Kidney epithelial cell (primary cell): ENCODE measurements around the gene CSF3R. TPM values are rescaled to one million over a fixed set of nuclear protein-coding genes. Genes with fewer than 3 reads are reported as not detected.
"Not testable (repeated sequence)": the region's sequence is repeated elsewhere in the genome, so short reads cannot be mapped to it uniquely, and the experiment has no call there.

Experiments
- DNase-seq: peaks from one replicate; pipeline ENCODE4 v3.0.0-alpha.2; 2010; ENCODE audit warnings: low read depth
- H3K27me3 ChIP-seq: 2 replicates; pipeline ENCODE4 v1.6.0; 2011; ENCODE audit warnings: low read length; ENCODE audit not compliant: control insufficient read depth, insufficient read depth
- H3K36me3 ChIP-seq: 2 replicates; pipeline ENCODE4 v1.5.1; 2011; ENCODE audit warnings: low read length; ENCODE audit not compliant: control insufficient read depth, insufficient read depth
- H3K4me3 ChIP-seq: 2 replicates; pipeline ENCODE4 v1.5.1; 2011; ENCODE audit warnings: low read depth, mild to moderate bottlenecking, control low read depth, low read length
- total RNA-seq: library from RNA; depleted of rRNA; stranded (reverse); fragments of >200 nt; gene quantifications from 2 replicates; pipeline ENCODE4 v1.2.3, GENCODE V29; 2015
- TF ChIP-seq, protein P1 (sequence below): IDR thresholded peaks from 2 replicates; pipeline ENCODE4 v1.5.1; 2011; ENCODE audit warnings: mild to moderate bottlenecking, moderate library complexity, low read length, control low read depth, inconsistent platforms; ENCODE audit not compliant: insufficient read depth, poor library complexity, severe bottlenecking

The CSF3R gene
- total RNA-seq, 1 donor from 2014 or later, result not detected

DNA sequence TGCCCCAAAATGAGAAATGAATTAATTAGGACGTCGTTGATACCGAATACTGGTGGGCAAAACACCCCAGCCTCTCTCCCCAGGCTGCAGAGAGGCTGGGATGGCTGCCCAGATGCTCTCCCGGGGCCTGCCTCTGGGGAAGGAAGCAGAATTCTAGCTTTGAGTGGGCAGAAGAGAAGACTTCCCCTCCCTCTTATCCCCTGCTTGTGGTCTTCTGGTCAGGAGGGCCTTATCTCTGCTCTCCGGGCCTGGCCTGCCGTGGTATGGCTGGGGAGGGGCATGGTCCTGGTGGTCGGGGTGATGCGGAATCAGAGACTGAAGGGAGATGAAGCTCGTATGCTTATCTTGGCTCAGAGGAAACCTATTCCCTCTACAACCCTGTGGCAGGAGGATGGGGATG is 9.8 kb upstream of the CSF3R start:
- DNase-seq, result no peak
- H3K36me3 ChIP-seq, result no peaks in the 10 kb centered on the region
- no peak overlapping the region for H3K4me3 ChIP-seq
- TF ChIP-seq, protein P1, sequence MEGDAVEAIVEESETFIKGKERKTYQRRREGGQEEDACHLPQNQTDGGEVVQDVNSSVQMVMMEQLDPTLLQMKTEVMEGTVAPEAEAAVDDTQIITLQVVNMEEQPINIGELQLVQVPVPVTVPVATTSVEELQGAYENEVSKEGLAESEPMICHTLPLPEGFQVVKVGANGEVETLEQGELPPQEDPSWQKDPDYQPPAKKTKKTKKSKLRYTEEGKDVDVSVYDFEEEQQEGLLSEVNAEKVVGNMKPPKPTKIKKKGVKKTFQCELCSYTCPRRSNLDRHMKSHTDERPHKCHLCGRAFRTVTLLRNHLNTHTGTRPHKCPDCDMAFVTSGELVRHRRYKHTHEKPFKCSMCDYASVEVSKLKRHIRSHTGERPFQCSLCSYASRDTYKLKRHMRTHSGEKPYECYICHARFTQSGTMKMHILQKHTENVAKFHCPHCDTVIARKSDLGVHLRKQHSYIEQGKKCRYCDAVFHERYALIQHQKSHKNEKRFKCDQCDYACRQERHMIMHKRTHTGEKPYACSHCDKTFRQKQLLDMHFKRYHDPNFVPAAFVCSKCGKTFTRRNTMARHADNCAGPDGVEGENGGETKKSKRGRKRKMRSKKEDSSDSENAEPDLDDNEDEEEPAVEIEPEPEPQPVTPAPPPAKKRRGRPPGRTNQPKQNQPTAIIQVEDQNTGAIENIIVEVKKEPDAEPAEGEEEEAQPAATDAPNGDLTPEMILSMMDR, result no peak
- peaks cover 2% of the 10 kb centered on the region for H3K27me3 ChIP-seq

DNA sequence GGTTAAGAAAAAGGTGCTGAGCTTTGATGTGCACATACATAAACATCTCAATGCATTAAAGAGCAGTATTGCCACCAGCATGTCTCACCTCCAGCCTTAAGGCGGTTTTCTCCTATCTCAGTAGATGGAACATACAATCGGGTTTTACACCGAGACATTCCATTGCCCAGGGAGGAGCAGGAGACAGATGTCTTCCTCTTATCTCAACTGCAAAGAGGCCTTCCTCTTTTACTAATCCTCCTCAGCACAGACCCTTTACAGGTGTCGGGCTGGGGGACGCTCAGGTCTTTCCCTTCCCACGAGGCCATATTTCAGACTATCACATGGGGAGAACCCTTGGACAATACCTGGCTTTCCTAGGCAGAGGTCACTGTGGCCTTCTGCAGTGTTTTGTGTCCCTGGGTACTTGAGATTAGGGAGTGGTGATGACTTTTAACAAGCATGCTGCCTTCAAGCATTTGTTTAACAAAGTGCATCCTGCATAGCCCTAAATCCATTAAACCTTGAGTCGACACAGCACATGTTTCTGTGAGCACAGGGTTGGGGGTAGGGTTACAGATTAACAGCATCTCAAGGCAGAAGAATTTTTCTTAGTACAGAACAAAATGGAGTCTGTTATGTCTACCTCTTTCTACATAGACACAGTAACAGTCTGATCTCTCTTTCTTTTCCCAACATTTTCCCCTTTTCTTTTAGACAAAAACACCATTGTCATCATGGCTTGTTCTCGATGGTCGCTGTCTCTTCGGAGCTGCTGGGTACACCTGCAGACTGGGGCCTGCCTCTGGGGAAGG is 6.7 kb upstream of the CSF3R start:
- H3K4me3 ChIP-seq, H3K27me3 ChIP-seq, DNase-seq, H3K36me3 ChIP-seq: not testable (repeated sequence)

DNA sequence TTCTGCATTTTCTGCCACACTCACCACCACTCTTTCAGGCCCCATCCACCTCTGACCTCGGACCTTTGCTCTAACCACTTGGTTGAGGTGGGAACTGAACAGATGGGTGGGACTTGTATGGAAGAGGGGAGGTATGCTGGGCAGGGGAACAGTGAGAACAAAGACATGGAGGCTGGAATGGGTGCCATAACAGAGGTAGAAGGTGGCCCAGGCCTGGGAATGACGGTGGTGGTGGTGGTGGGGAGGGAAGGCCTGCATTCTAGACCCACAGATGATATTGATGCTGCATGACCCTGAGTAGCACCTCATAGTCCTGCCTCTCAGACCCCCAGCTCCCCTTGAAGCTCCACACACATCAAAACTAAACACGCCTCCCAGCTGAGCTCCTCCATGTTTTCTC is 5.2 kb upstream of the CSF3R start:
- TF ChIP-seq, protein P1, result no peak
- DNase-seq, result no peak
- H3K36me3 ChIP-seq, result no peaks in the 10 kb centered on the region
- no peak overlapping the region for H3K4me3 ChIP-seq
- H3K27me3 ChIP-seq, result peaks cover 10% of the 10 kb centered on the region

DNA sequence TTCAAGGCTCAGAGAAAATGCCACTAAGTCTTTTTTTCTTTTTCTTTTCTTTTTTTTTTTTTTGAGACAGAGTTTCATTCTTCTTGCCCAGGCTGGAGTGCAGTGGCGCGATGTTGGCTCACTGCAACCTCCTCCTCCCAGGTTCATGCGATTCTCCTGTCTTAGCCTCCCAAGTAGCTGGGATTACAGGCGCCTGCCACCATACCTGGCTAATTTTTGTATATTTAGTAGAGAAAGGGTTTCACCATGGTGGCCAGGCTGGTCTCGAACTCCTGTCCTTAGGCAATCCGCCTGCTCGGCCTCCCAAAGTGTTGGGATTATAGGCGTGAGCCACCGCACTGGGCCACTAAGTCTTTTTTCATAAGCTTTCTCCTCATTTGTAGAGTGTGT is 4.6 kb upstream of the CSF3R start:
- H3K4me3 ChIP-seq, H3K36me3 ChIP-seq, DNase-seq: not testable (repeated sequence)
- peaks cover 10% of the 10 kb centered on the region for H3K27me3 ChIP-seq

DNA sequence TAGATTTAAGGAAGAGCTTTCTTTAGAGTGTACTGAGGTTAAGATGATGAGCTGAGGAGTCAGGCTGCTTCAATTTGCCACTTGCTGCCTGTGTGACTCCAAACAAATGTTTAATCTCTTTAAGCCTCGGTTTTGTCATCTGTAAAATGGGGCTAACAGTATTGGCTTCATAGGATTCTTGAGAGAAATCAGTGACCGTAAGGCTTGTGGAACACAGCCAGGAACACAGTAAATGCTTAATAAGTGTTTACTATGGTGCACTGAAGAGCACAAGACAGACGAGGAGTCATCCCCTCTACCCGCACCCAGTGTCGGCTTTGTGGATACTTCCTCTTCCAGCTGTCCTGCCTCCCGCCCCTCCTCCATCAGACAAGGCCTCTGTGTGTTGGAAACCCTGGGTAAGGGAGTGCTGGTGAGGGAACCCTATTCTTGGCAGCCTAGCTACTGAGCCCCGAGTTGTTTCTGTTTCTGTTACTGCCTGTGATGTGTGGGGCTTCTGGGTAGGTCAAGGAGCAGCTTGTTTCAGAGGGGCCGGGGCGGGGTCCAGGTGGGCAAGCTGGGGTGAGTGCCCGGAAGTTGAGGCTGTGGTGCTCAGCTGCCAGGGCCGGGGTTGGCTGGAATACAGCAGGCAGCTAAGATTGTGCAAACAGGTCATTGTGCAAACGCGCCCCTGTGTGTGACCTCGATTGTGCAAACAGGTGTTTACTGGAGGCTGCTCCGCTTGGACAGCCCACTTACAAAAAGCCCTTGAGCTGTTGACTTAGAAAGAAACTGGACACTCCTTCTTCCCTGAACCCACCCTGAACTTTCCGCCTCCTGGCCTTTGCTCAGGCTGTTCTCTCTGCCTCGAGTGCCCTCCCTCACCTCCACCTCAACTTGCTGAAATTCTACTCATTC is 4.0 kb upstream of the CSF3R start:
- no peak overlapping the region for H3K4me3 ChIP-seq
- no peak for DNase-seq
- peaks cover 10% of the 10 kb centered on the region for H3K27me3 ChIP-seq
- no peaks in the 10 kb centered on the region for H3K36me3 ChIP-seq
- TF ChIP-seq, protein P1, result no peak

DNA sequence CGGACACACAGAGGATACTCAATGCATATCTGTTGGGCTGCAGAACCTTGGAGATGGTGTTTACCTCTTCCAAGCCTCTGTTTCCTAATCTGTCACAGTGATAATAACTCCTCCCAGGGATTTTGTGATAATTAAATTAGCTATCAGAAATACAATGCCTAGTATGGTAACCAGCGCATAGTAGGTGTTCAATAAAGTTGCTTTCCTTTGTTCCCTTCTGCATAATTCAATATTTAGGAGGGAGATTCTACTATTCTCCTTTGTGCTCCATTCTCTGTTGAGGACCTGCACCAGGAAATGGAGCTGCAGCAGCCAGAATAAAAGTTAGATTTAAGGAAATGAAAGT is 3.4 kb upstream of the CSF3R start:
- Histone ChIP-seq H3K27me3 (peaks cover 10% of the 10 kb centered on the region), H3K4me3 (no peak overlapping the region), H3K36me3 (no peaks in the 10 kb centered on the region)
- no peak for DNase-seq
- TF ChIP-seq, protein P1, result no peak
